IMR-90 (cell line): ENCODE data around the gene LRRC42. TPM values are rescaled to one million over a fixed set of nuclear protein-coding genes. Genes with fewer than 3 reads are reported as not detected.
A peak's percentile ranks its signal among the peaks of the same experiment; 100 is the strongest.

Experiments
- ATAC-seq: fragments of 200-7000 bp; cut with Tn5 transposase; 2 replicates; pipeline ENCODE4 v1.9.1; 2020; ENCODE audit warnings: low read depth, mild to moderate bottlenecking, moderate library complexity
- BruUV-seq: library from RNA; stranded (reverse); fragments of 400-500 nt; replicated peaks from 2 replicates; lab custom pipeline; 2021; lab: Mats Ljungman, UMichigan
- CTCF ChIA-PET: fragments of 300-600 bp; formaldehyde crosslinking; extraction: SDS; loops from one replicate; lab custom pipeline; 2021; ENCODE audit warnings: antibody characterized with exemption; lab: Yijun Ruan, JAX
- POLR2A ChIA-PET: fragments of 300-600 bp; sonication (Branson Sonifier 250); formaldehyde crosslinking; loops from one replicate; lab custom pipeline; 2022; ENCODE audit warnings: antibody characterized with exemption; ENCODE audit not compliant: unreplicated experiment; lab: Charles Lee
- DNase-seq: peaks from one replicate; pipeline ENCODE4 v3.0.0; 2013
- H2AFZ ChIP-seq: replicated peaks from 2 replicates; pipeline ENCODE3; 2013; ENCODE audit warnings: low read length, mild to moderate bottlenecking; ENCODE audit not compliant: poor library complexity
- H2AK5ac ChIP-seq: 2 replicates; pipeline ENCODE4 v1.6.1; 2013; ENCODE audit warnings: low read depth, low read length, inconsistent platforms
- H2AK9ac ChIP-seq: replicated peaks from 2 replicates; pipeline ENCODE3; 2013; ENCODE audit warnings: mild to moderate bottlenecking, low read depth, low read length, moderate library complexity; ENCODE audit not compliant: poor library complexity
- H2BK120ac ChIP-seq: 2 replicates; pipeline ENCODE4 v1.6.1; 2013; ENCODE audit warnings: low read depth, low read length, inconsistent platforms
- H2BK15ac ChIP-seq: 3 replicates; pipeline ENCODE4 v1.6.1; 2013; ENCODE audit warnings: low read depth, low read length, inconsistent platforms
- H2BK20ac ChIP-seq: 2 replicates; pipeline ENCODE4 v1.6.1; 2013; ENCODE audit warnings: low read depth, mild to moderate bottlenecking, inconsistent platforms, low read length, moderate library complexity
- H2BK5ac ChIP-seq: 2 replicates; pipeline ENCODE4 v1.6.1; 2013; ENCODE audit warnings: mild to moderate bottlenecking, low read depth, low read length, inconsistent platforms; ENCODE audit not compliant: poor library complexity, severe bottlenecking
- H3K14ac ChIP-seq: replicated peaks from 2 replicates; pipeline ENCODE4 v1.6.1; 2013; ENCODE audit warnings: low read depth, low read length, inconsistent platforms
- H3K18ac ChIP-seq: 2 replicates; pipeline ENCODE4 v1.6.1; 2013; ENCODE audit warnings: low read depth, low read length, control low read depth
- H3K23ac ChIP-seq: 2 replicates; pipeline ENCODE4 v1.6.1; 2013; ENCODE audit warnings: low read depth, low read length, inconsistent platforms
- H3K27ac ChIP-seq: 2 replicates; pipeline ENCODE4 v1.5.1; 2013; ENCODE audit warnings: mild to moderate bottlenecking, control low read depth, low read length; ENCODE audit not compliant: insufficient read depth
- H3K27me3 ChIP-seq: 2 replicates; pipeline ENCODE4 v1.6.1; 2013; ENCODE audit warnings: low read length; ENCODE audit not compliant: control insufficient read depth, insufficient read depth
- H3K36me3 ChIP-seq: 2 replicates; pipeline ENCODE4 v1.6.1; 2013; ENCODE audit warnings: low read length, mixed read lengths; ENCODE audit not compliant: control insufficient read depth, insufficient read depth
- H3K4ac ChIP-seq: 2 replicates; pipeline ENCODE4 v1.6.1; 2013; ENCODE audit warnings: low read depth, low read length, inconsistent platforms
- H3K4me1 ChIP-seq: 2 replicates; pipeline ENCODE4 v1.6.1; 2013; ENCODE audit warnings: low read length, mixed read lengths; ENCODE audit not compliant: control insufficient read depth, insufficient read depth
- H3K4me2 ChIP-seq: 2 replicates; pipeline ENCODE4 v1.6.1; 2013; ENCODE audit warnings: low read depth, mild to moderate bottlenecking, control low read depth, low read length, moderate library complexity
- H3K4me3 ChIP-seq: 2 replicates; pipeline ENCODE4 v1.5.1; 2013; ENCODE audit warnings: low read depth, mild to moderate bottlenecking, control low read depth, low read length, moderate library complexity; ENCODE audit not compliant: insufficient read depth
- H3K56ac ChIP-seq: 2 replicates; pipeline ENCODE4 v1.6.1; 2013; ENCODE audit warnings: low read length, inconsistent platforms; ENCODE audit not compliant: insufficient read depth; ENCODE audit errors: extremely low read depth
- H3K79me1 ChIP-seq, 2 experiments: 2 replicates each; pipeline ENCODE4 v1.6.1; 2013; ENCODE audit warnings: low read length in 2 of 2, inconsistent platforms in 1 of 2, low read depth in 1 of 2
- H3K9ac ChIP-seq: 2 replicates; pipeline ENCODE4 v1.6.1; 2013; ENCODE audit warnings: low read depth, low read length, control low read depth
- H3K9me1 ChIP-seq: 2 replicates; pipeline ENCODE4 v1.6.1; 2013; ENCODE audit warnings: low read length, inconsistent platforms; ENCODE audit not compliant: insufficient read depth
- H3K9me3 ChIP-seq: 2 replicates; pipeline ENCODE4 v1.6.1; 2013; ENCODE audit warnings: low read length; ENCODE audit not compliant: control insufficient read depth, insufficient read depth
- H4K20me1 ChIP-seq: 2 replicates; pipeline ENCODE4 v1.6.1; 2013; ENCODE audit warnings: low read length, inconsistent platforms; ENCODE audit not compliant: insufficient read depth
- H4K5ac ChIP-seq: 2 replicates; pipeline ENCODE4 v1.6.1; 2013; ENCODE audit warnings: mild to moderate bottlenecking, low read depth, low read length, control low read depth
- H4K8ac ChIP-seq, 2 experiments: 2 replicates each; pipeline ENCODE4 v1.6.1; 2013; ENCODE audit warnings: low read depth in 2 of 2, low read length in 2 of 2, control low read depth in 1 of 2, inconsistent platforms in 1 of 2
- H4K91ac ChIP-seq: 2 replicates; pipeline ENCODE4 v1.6.1; 2013; ENCODE audit warnings: low read depth, low read length, inconsistent platforms; ENCODE audit not compliant: insufficient read depth
- CTCF ChIP-seq: conservative IDR thresholded peaks from 2 replicates; pipeline ENCODE4 v1.5.1; 2012; ENCODE audit warnings: mild to moderate bottlenecking, low read depth, low read length, improper control_type of control experiment
- FOS ChIP-seq: fragments of 150-350 bp; IDR thresholded peaks from 2 replicates; pipeline ENCODE4 v1.6.1; 2016; ENCODE audit warnings: low read depth, low read length
- WGBS, 2 experiments: methylation state at CpG; one replicate each; pipeline versions ENCODE4 v1.1.5 to v1.1.7; 2013; ENCODE audit warnings: missing lambda C conversion rate in 2 of 2; ENCODE audit not compliant: insufficient read length in 1 of 2; ENCODE audit errors: extremely low coverage in 2 of 2; 5-methylcytosine and 5-hydroxymethylcytosine counted together
- dilution Hi-C: fragments of 300-500 bp; cut with HindIII; formaldehyde crosslinking; loops from one replicate; pipeline ENCODE4 v1.14.3; 2018; ENCODE audit warnings: low sequenced_read_pairs; ENCODE audit not compliant: unreplicated experiment
- in situ Hi-C: fragments of 300-500 bp; cut with MboI; formaldehyde crosslinking; loops from 3 replicates; pipeline ENCODE4 v1.14.3; 2019; ENCODE audit warnings: low sequenced_read_pairs, inconsistent platforms, mixed read lengths
- intact Hi-C: fragments of 100-400 bp; cut with micrococcal nuclease; formaldehyde crosslinking; loops from 2 replicates; pipeline ENCODE4 v1.10.0; 2022
- polyA plus RNA-seq, 3 experiments: library from polyadenylated mRNA; depleted of rRNA; stranded (reverse); fragments of >200 nt; gene quantifications; 2 replicates each; pipeline ENCODE4 v1.2.3, GENCODE V29; 2012; ENCODE audit warnings: low replicate concordance in 1 of 3
- total RNA-seq: library from RNA; depleted of rRNA; stranded (reverse); fragments of >200 nt; gene quantifications from 2 replicates; pipeline ENCODE4 v1.2.3, GENCODE V29; 2012

Gene LRRC42
- total and polyA plus RNA-seq, 2 of the 4 experiments (the other 2 are of a cell fraction) = 39.9 to 47.5 TPM

GRCh38 chr1:53938136-53938830 is 7.9 kb upstream of the LRRC42 start:
- Histone ChIP-seq H3K4me3 (no peak overlapping the region), H3K27ac (peak overlapping the region; percentile 66; the same call in 1 of the 2 replicates), H4K91ac (no peak overlapping the region), H3K9me1 (no peaks in the 10 kb centered on the region), H3K18ac (no peak overlapping the region), H3K9me3 (peaks cover 9% of the 10 kb centered on the region), H3K4me2 (peak overlapping the region; percentile 92), H2BK120ac (no peak overlapping the region), H3K79me1 (peaks cover 16 to 35% of the 10 kb centered on the region in 2 experiments), H2AK5ac (no peak overlapping the region), H2BK5ac (peak overlapping the region; percentile 59), H4K5ac (no peak overlapping the region), H3K23ac (no peak overlapping the region), H4K8ac (no peak overlapping the region), H3K14ac (no peak overlapping the region), H3K4ac (no peak overlapping the region), H3K4me1 (peaks cover 6% of the 10 kb centered on the region; the same call in 1 of the 2 replicates), H2BK20ac (no peak overlapping the region), H4K20me1 (peaks cover 10% of the 10 kb centered on the region; the same call in 1 of the 2 replicates), H2BK15ac (no peak overlapping the region), H3K9ac (no peak overlapping the region), H3K27me3 (no peaks in the 10 kb centered on the region), H3K56ac (no peak overlapping the region), H3K36me3 (peaks cover 4% of the 10 kb centered on the region), H2AFZ (no peak overlapping the region), H2AK9ac (no peak overlapping the region)
- no TSS peak for BruUV-seq
- CTCF ChIA-PET = interaction anchor here (0.6 kb wide), 1 partner anchor 65 kb away, joined by 3 read pairs; no protein-coding TSS in a partner anchor
- POLR2A ChIA-PET = no interaction called here
- ATAC-seq (peak; percentile 89), DNase-seq (peak; percentile 84)
- WGBS, 2 experiments = no CpG with 5 or more reads among the region's 4 CpGs
- no peak for TF ChIP-seq CTCF
- peak; percentile 22 for TF ChIP-seq FOS
- intact Hi-C loops (no loop called here), in situ Hi-C loops (no loop called here), dilution Hi-C loops (no loop called here)
